ENCODE data around the gene PPDPF.

PPDPF gene

GRCh38 chr20:63522091-63522868, 1.7 kb downstream of the PPDPF start:
- DNase-seq (ENCODE audit: low spot score), result no peak

- DNase-seq (ENCODE audit: low spot score), result no peak
These were observed 2.5 kb downstream of the PPDPF start for GRCh38 chr20:63522981-63523611.

DNA sequence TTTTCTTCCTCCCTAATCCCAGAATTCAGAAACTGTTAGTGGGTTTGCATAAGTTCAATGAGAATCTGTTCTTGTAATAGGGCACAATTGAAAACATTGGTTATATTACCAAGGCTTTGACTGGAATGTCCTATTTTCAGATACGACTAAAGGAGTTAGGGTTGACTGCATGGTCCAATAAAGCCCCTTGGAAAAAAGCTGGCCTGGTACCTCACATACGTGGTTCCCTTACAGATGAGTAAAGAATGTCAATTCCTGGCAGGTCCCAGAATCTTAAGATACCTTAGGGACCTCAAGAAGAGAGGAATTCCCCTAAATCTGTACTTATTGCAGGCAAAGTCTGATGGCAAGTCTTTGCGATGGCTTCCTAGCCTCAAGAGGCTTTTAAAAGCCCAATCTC, 4.6 kb downstream of the PPDPF start:
- DNase-seq (ENCODE audit: low spot score), result no peak

GRCh38 chr20:63525971-63526370, 5.4 kb downstream of the PPDPF start:
- DNase-seq (ENCODE audit: low spot score), result no peak

GRCh38 chr20:63527184-63527583, 6.6 kb downstream of the PPDPF start:
- DNase-seq (ENCODE audit: low spot score), result no peak

GRCh38 chr20:63529180-63529860, 8.8 kb downstream of the PPDPF start:
- DNase-seq (ENCODE audit: low spot score), result no peak

GRCh38 chr20:63529861-63530787, 9.6 kb downstream of the PPDPF start:
- DNase-seq (ENCODE audit: low spot score), result no peak

DNA sequence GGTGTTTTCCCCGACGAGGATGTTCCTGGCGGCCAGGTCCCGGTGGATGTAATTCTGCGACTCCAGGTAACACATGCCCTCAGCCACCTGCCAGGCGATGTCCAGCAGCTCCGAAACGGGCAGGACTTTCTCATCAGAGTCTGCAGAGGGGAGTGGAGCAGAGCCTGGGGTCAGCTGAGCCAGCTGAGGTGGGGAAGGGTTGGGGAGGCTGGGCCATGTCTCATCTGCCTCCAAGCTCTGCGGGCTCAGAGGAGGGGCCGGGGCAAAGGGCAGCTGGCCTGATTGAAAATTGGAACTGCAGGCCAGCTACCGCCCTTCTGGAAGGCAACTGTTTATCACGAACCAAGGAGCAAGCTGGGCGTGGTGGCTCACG, 10.2 kb downstream of the PPDPF start:
- DNase-seq (ENCODE audit: low spot score), result no peak

- no peak for DNase-seq (ENCODE audit: low spot score)
These were observed 11.3 kb downstream of the PPDPF start for GRCh38 chr20:63531686-63532448.

- DNase-seq (ENCODE audit: low spot score), result no peak
These were observed 11.9 kb downstream of the PPDPF start for GRCh38 chr20:63532449-63532971.

DNA sequence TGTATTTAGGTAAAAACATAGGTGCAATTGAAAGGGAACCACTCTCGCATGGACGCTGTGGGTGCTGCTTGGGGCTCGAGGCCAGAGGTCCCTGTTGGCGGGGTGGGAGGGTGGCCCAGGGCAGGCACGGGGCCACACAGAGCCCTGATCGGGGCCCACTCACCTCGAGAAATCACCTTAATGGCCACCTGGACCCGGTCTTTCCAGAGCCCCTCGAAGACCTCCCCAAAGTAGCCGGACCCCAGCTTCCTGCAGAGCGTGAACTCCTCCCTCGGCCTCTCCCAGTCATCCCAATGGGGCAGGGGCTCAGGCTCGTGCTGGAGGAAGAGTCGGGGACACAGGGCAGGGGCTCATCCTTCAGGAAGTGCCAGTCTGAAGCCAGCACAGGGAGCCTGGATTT, 12.8 kb downstream of the PPDPF start:
- DNase-seq (ENCODE audit: low spot score), result no peak

- DNase-seq (ENCODE audit: low spot score), result no peak
These were observed 13.4 kb downstream of the PPDPF start for GRCh38 chr20:63533871-63534393.

DNA sequence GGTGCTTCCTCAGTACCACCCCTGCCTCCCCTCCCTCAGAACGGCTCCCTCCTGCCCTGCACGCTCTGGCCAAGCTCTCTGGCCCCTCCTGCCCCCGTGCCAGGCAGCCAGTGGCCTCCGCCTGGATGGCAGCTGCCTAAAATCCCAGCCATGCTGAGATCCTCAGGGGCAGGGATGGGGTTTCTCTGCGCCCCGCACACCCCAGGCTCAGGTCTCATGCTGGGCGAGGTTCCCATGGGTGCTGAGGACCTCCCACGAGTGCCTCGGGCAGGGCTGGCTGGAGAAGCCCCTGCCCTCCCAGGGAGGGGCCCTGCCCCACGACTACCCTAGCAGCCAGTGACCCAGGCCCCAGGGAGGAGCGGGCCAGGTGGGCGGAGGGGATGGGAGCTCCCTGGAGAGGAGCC, 13.9 kb downstream of the PPDPF start:
- no peak for DNase-seq (ENCODE audit: low spot score)

- no peak for DNase-seq (ENCODE audit: low spot score)
These were observed 14.5 kb downstream of the PPDPF start for GRCh38 chr20:63534831-63535651.

GRCh38 chr20:63536241-63536977, 15.8 kb downstream of the PPDPF start:
- DNase-seq (ENCODE audit: low spot score), result no peak

DNA sequence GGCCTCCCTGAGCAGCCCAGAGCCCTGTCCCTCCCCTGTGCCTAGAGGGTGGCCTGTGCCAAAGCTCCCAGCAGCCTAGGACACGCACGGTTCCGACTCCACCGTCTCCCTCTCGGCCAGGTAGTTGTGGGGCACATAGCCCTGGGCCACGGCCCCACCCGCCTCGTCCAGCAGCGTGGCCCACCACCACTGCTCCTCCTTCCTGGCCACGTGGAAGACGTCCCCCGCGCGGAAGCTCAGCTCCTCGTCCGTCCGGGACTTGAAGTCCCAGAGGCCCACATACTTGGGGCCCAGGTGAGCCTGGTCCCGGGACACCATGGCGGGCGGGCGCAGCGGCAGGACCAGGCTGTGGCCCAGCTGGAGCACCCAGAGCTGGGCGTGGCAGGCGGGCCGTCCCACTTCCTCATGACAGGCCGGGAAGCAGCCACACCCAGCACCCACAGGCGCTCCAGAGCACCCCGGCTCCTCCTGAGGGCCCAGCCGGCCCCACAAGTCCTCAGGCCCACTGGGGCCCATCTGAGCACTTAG, 16.5 kb downstream of the PPDPF start, which contains the start of gene PTK6:
PTK6 (minus strand) TSS at position 380 of the 528 bp plus-strand sequence; CDS start at position 318, 62 bp downstream.
- DNase-seq (ENCODE audit: low spot score), result no peak

GRCh38 chr20:63537525-63538203, 17.1 kb downstream of the PPDPF start:
- DNase-seq (ENCODE audit: low spot score), result peak; percentile 45
